HG02943 (cell line): ENCODE measurements around the gene COPE.
"Not testable (repeated sequence)": the region's sequence is repeated elsewhere in the genome, so short reads cannot be mapped to it uniquely, and the experiment has no call there.

Experiments used
- ATAC-seq: cut with Tn5 transposase; IDR thresholded peaks from one replicate; pipeline ENCODE4 v1.9.1; 2021; ENCODE audit warnings: mild to moderate bottlenecking, low read depth, moderate library complexity; ENCODE audit not compliant: unreplicated experiment

The COPE gene

DNA sequence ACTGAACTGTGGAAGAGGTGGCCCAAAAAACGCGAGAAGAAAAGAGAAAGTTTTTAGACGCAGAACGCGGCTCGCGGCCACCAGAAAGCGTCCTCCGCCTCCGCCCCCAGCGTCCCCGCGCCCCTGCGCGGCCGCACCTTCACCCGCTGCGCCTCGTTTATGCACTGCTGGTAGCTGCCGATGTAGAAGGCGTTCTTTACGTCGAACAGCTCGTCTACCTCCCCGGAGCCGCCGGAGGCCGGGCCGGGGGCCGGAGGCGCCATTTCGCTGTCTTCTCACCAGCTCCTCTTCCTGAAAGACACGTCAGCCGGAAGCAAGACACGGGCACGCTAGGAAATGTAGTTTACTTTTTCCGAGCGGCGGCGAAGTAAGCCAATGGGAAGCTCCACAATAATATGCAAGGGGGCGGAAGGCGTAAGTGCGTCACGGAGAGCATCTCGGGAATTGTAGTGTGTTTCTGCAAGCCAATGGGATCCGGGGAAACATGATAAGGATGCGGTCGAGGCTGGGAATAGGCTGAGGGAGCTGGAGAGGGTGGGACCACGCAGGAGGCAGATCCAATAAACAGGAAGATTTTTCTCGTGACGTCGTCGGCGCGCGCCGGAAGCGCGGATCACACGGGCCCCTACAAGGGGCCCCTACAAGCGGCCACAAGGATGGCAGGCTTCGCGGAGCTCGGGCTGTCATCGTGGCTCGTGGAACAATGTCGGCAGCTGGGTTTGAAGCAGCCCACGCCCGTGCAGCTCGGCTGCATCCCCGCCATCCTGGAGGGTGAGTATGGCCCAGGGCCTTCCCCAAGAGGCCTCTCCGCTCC lies at the start of gene COPE, which contains the start of gene DDX49:
Gene COPE, minus strand, starts transcription at position 302 of the 814 bp plus-strand sequence. Its CDS starts 39 bp downstream, at position 263.
Gene DDX49, plus strand, starts transcription at position 630 of the 814 bp plus-strand sequence. Its CDS starts 27 bp downstream, at position 657.
- peak; percentile 91 for ATAC-seq

DNA sequence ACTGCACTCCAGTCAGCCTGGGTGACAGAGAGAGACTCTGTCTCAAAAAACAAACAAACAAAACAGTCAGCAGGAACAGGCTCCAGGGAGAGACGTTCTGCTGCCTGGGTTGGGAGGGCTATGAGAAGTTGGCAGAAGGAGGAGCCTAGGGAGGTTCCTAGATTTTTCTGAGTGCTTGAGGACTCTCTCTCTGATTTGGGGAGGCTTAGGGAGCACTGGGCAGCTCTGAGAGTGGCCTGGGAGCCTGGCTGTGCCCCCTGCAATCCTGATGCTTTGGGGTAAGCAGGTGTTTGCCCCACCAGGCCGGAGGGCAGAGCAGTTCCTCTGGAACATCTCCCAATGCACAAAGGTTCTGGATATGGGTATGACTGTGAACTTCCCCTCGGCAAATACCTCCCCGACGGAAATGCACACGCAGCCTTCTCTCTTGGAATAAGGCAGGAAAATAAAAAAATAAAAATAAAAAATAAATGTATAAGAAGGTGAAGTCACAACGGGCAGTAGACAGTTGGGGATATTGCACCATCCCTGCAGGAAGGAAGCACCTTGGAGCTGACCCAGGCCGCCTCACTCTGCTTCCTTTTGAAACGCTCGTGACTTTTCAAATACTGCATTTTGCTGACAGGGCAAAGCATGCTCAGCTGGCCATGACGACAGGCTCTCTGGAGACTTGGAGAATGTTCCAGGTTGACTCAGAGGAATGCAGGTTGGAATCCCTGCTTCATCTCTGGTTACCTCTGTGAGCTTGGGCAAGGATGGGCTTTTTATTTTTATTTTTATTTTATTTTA lies 48.4 kb upstream of the COPE start:
- no peak for ATAC-seq

- no peak for ATAC-seq
Observed at GRCh38 chr19:18966307-18966706, 47.1 kb upstream of the COPE start.

GRCh38 chr19:18964121-18964520 lies 44.9 kb upstream of the COPE start:
- ATAC-seq = no peak

DNA sequence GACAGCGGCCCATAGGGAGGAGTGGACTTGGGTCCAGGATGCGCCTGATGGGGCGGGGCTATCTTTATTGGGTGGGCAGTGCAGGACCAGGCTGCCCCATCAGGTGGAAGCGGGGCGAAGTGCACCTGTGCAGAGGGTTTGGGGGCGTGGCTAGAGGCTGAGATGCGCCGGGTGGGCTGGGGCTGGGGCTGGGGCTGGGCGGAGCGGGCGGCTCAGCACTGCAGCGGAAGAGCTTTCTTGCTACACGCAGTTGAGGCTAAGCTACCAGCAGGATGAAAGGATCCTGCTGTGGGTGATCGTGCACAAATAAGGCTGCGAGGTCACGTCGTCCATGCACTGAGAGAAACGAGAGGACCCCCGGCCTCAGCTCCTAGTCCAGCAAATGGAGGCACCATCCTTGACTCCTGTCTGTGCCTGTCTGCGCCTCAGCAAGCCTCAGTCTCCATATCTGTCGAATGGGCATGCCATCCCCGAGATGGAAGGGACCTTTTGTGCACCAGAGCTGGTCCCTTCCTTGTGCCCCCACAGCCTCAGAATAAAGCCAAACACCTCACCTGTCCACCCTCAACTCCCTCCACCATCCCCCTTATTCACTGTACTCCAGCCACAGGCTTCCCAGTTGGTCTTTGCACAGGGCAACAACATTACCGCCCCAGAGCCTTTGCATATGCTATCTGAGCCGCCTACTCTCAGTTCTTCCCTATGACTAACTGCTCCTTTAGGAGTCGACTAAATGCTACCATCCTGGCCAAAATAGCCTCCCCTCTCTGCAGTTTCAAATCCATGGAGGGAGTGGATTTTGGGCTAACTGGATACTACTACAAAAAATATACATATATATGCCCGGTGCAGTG lies 42.8 kb upstream of the COPE start:
- ATAC-seq = no peak

GRCh38 chr19:18960370-18960769 lies 41.2 kb upstream of the COPE start:
- no peak for ATAC-seq

DNA sequence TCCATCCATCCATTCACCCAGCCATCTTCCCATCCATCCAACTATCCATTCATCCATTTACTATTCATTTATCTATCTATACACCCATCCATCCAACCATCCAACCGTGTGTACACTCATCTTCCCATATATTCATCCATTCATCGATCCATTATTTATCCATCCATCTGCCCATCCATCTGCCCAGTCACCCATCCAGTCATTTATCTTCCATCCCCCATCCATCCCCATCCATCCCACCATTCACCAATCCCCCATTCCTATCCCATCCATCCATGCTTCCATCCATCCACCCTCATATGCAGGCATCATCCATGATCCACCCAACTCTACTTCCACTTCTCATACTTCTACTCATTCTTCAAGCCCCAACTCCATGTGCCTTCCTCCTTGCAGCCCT lies 35.9 kb upstream of the COPE start:
- no peak for ATAC-seq

DNA sequence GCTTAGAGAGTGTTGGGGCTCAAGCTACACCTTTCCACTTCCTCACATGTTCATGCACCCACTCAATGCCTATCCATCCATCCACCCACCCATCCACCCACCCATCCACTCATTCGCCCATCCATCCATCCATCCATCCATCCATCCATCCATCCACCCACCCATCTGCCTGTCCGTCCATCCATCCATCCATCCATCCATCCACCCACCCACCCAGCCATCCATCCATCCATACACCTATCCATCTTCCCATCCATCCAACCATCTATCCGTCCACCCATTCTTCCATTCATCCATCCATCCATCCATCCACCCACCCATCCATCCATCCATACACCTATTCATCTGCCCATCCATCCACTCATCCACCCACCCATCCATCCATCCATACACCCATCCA lies 34.9 kb upstream of the COPE start:
- ATAC-seq = no peak

GRCh38 chr19:18952364-18953003 lies 33.3 kb upstream of the COPE start:
- not testable (repeated sequence) for ATAC-seq

- ATAC-seq = no peak
Observed at GRCh38 chr19:18951721-18952281, 32.6 kb upstream of the COPE start.

DNA sequence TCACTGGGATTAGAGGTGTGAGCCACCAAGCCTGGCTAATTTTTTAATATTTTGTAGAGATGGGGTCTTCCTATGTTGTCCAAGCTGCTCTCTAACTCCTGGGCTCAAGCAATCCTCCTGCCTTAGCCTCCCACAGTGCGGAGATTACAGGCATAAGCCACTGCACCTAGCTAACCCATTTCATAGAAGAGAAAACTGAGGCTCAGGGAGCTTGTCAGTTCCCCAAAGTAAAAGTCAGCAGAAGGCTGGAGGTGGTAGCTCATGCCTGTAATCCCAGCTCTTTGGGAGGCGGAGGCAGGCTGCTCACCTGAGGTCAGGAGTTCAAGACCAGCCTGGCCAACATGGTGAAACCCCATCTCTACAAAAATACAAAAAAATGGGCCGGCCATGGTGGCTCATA lies 30.7 kb upstream of the COPE start:
- ATAC-seq = no peak

GRCh38 chr19:18948976-18949356 lies 29.8 kb upstream of the COPE start:
- ATAC-seq = no peak

GRCh38 chr19:18948075-18948975 lies 29.1 kb upstream of the COPE start:
- ATAC-seq = no peak

DNA sequence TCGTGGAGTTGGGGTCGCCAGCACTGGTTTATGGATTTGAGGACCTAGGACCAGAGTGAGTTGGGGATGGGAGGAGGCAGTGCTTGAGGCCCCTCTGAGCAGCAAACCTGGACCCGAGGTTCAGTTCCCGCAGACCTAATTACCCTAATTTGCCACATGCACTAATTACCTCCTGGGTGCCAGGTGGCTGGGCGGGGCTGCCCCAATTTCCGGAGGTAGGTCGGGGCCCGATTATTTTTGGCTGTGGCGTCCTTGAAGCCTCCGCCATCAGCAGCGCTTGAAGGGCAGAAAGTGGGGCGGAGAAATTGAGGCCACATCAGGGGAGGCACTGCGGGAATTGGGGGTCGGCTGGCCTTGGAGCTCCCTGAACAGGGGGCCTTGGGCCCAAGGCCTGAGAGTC lies 27.7 kb upstream of the COPE start:
- ATAC-seq = no peak

DNA sequence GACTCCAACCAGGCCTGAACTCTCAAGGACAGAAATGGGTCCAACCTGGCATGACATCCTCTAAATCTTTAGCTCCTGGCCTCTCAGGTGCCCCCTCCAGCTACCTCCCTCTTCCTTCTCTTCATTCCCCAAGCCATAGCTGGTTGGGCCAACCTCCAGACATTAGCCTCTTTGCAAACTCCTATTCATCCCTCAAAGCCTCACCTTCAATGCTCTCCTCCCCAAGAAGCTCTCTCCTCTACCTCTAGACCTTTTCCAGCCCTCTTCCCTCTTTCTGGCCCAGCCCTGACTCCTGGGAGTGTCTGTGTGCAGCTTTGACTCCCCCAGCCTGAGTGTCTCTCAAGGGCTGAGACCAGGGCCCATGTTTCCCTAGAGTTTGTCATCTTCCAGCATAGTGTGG lies 27.1 kb upstream of the COPE start:
- ATAC-seq = no peak

GRCh38 chr19:18945297-18945696 lies 26.1 kb upstream of the COPE start:
- ATAC-seq = no peak

DNA sequence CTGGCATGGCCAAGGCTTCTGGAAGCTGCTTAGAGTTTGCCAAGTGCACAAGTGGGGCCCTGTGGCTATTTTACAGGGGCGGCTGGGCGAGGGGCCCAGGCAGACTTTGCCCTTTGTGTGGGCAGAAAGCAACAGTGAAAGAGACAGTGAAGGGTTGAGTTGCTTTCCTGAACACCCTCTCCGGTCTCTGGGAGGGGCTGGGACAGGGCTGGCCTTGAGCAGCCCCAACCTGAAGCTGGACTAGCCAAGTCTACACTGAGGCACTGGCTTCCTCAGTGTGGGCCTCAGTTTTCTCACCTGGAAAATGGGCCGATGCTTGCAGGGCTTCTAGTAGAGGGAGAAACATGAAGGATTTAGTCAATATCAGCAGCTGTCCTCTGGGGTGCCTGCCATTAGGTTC lies 24.3 kb upstream of the COPE start:
- ATAC-seq = no peak

DNA sequence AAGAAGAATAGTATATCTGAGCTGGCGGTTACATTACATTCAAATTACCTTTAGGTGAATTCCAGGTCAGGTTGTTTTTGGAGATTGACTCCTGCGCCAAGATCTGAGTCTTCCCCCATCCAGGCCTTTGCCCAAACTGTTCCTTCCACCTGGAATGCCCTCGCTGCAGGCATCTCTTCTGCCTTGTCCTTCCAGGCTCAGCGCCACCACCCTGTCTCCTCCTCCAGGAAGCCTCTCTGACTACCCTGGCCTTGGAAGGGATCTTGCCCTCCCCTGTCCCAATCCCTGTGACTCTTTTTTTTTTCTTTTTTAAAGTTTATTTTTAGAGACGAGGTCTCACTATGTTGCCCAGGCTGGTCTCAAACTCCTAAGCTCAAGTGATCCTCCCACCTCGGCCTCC lies 23.5 kb upstream of the COPE start:
- no peak for ATAC-seq
